DMS79 treated with DMSO at 0.1 percent for 48 hours (cell line): Measurements from ENCODE around the gene LALBA.
"Not testable (repeated sequence)": the region's sequence is repeated elsewhere in the genome, so short reads cannot be mapped to it uniquely, and the experiment has no call there.

Experiments used
- DNase-seq: peaks from one replicate; lab custom pipeline; 2025; lab: John Stamatoyannopoulos, UW

The LALBA gene

DNA sequence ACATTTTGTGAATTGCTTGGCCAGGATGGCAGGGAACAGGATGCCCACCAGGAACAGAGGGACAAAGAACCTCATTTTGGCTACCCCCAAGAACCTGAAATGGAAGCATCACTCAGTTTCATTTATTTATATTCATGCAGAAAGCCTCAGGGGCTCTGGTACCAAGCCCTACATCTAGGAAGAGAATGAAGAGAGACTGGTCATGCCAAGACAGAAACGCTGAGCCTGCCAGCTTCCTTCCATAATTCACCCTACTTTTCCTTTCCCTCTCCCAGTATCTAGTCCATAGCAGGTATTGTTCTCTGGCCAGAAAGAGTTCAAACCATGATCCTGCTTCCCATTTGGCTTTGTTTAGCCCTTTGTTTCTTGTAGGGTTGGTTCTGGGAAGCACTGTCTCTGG is at the start of gene LALBA:
TSS of gene LALBA (minus strand) at position 101 of the 400 bp plus-strand sequence. CDS start at position 75, 26 bp downstream.
- DNase-seq = no peak

- peak; percentile 66 for DNase-seq
These were observed 48.7 kb upstream of the LALBA start for GRCh38 chr12:48618541-48618940.

DNA sequence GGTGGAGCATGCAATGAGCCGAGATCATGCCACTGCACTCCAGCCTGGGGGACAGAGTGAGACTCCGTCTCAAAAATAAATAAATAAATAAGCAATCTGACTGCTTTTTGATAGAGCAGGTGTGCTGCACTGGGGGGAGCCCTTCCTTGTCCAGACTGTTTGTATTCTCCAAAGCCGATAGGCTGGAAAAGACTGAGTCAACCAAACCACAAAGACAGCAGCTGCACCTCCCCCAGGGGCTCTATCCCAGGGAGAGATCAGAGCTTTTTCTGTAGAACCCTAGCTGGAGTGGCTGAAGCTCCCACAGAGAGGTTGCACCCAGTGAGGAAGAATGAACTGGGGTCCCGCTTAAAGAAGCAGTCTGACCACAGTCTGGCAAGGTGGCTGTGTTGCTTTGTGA is 45.8 kb upstream of the LALBA start:
- DNase-seq = no peak

GRCh38 chr12:48613321-48613720 is 43.5 kb upstream of the LALBA start:
- DNase-seq = no peak

DNA sequence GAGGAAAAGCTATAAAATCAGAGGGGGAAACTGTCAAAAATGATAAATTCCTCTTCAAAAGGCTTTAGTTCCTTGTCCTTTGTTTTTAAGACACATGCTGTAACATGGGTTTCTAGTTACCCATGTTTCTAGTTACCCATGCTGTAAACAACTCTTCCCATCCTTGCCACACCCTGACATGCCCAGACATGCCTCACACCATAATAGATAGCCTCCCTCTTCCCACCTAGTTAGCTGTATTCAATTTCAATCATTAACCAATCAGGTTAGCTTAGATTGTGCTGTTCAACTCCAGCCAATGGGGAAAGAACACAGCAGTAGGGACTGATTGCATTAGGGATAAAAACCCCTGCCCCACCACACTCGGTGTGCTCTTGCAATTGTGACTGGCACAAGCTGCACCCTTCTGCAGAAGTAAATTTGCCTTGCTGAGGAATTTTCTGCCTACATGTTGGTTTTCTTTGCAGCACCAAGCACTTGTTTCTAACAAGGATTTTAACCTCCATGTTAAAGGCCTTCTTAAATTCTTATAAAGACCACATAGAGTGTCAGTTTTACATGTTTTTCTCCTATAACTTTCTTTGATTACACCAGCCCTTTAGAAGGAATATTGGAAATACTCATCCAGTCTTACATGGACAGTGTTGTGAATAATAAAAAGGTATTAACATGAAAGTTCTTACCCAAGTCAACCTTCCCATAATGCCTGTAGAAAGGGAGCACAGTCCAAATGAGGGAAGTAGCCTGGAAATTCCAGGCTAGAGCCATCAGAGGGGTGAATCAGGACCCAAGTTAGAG is 32.5 kb upstream of the LALBA start:
- no peak for DNase-seq

- DNase-seq = no peak
These were observed 31.3 kb upstream of the LALBA start for GRCh38 chr12:48601013-48601756.

DNA sequence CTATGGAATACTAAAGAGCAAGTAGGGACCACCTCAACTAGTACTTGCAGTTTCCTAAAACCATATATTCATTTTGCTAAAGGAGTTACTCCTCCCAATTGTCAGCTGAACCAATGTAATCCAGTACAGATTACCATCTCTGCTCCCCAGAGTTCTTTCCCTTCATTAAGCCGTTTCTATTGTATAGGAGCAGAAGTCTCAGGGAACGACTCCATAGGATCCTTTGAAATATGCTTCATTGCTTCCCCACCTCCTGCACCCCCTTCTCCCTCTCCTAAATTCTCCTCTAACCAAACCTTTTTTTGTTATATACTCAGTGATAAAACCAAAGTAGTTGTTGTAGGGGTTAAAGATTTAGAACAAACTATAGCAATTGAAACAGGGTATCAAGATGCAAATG is 30.7 kb upstream of the LALBA start:
- DNase-seq = no peak

DNA sequence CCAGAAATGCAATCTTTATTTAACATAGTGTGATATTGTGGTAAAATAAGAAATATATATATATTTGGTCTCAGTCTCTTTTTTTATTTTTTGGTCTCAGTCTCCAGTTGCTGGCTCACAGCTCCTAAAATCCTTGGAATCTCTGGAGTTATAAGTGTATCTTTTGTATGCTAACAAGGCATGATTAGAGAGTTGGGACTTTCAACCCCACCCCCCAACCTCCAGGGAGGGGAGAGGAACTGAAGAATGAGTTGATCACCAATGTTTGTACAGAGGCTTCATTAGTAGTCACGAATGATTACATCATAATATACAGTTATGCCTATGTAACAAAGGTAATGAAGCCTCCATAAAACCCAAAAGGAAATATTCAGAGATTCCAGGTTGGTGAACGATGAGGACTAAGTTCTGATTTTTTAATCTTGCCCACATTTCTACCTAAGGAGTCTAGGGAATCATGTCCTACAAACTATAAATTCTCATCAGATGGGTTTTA is 22.8 kb upstream of the LALBA start:
- no peak for DNase-seq

GRCh38 chr12:48586361-48586760 is 16.5 kb upstream of the LALBA start:
- no peak for DNase-seq

DNA sequence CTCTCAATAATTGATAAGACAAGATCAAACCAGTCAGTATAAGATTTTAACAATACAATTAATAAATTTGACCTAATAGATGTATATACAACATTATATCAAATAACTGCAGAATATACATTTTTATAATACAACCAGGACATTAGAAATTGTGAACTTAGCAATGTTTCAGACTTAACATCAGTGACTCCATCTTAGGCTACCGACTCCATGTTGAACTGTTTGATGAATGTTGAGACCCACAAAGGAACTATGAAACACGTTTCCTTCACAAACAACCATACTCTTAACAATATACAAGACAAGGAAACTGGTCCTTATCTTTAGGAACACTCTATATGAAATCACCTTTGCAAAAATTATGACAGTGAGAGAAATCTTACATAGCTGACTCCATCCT is 13.9 kb upstream of the LALBA start:
- DNase-seq = no peak

- no peak for DNase-seq
These were observed 11.0 kb upstream of the LALBA start for GRCh38 chr12:48580831-48581230.

DNA sequence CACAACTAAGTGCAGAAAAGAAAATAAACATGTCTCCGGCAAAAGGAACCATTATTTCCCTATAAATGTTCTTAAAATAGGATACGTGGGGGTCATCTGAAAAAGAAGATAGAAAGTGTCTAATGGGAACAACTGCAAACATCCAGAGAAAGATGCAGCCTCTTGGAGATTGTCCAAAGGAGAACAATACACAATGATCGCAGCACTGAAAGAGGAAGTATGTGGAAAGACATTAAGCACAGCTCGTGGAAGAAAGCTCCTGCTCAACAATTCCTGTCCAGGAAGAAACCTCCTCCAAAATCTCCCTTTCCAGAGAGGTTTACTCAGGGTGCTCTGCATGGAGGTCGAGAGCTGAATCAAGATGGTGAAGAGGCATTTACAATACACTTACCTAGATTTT is 2.5 kb upstream of the LALBA start:
- no peak for DNase-seq

GRCh38 chr12:48567731-48568130 is 2.1 kb downstream of the LALBA start:
- DNase-seq = no peak

DNA sequence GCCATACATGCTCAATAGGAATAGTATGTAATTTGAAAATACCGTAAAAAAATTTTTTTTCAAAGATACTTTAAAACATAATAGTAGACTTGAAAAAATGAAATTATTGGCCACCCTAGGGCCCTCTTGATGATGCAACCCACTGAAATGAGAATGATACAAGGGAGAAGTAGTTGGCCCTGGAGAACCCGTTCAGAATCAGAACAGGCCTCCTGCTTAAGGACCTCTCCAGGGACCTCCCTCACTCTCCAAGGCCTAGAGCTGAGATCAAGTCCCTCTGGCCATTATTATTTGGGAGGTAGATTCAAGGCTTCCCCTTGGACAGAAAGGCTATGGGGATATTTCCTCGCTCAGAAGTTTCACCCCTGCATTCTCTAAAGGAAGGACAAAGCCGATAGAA is 11.9 kb downstream of the LALBA start:
- no peak for DNase-seq

- no peak for DNase-seq
These were observed 13.2 kb downstream of the LALBA start for GRCh38 chr12:48556631-48557030.

DNA sequence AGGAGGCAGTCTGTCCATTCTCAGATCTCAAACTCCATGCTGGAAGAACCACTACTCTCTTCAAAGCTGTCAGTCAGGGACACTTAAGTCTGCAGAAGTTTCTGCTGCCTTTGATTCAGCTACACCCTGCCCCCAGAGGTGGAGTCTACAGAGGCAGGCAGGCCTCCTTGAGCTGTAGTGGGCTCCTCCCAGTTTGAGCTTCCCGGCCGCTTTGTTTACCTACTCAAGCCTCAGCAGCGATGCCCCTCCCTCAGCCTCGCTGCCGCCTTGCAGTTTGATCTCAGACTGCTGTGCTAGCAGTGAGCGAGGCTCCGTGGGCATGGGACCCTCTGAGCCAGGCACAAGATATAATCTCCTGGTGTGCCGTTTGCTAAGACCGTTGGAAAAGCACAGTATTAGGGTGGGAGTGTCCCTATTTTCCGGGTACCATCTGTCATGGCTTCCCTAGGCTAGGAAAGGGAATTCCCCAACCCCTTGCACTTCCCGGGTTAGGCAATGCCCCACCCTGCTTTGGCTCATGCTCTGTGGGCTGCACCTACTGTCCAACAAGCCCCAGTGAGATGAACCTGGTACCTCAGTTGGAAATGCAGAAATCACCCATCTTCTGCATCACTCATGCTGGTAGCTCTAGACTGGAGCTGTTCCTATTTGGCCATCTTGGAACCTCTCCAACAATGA is 16.0 kb downstream of the LALBA start:
- DNase-seq = not testable (repeated sequence)

DNA sequence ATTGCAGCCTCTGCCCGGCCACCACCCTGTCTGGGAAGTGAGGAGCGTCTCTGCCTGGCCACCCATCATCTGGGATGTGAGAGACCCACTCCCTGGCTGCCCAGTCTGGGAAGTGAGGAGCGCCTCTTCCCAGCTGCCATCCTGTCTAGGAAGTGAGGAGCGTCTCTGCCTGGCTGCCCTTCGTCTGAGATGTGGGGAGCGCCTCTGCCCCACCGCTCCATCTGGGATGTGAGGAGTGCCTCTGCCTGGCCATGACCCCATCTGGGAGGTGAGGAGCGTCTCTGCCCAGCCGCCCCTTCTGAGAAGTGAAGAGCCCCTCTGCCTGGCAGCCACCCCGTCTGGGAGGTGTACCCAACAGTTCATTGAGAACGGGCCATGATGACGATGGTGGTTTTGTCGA is 18.2 kb downstream of the LALBA start:
- DNase-seq = not testable (repeated sequence)

- not testable (repeated sequence) for DNase-seq
These were observed 22.8 kb downstream of the LALBA start for GRCh38 chr12:48547012-48547411.

DNA sequence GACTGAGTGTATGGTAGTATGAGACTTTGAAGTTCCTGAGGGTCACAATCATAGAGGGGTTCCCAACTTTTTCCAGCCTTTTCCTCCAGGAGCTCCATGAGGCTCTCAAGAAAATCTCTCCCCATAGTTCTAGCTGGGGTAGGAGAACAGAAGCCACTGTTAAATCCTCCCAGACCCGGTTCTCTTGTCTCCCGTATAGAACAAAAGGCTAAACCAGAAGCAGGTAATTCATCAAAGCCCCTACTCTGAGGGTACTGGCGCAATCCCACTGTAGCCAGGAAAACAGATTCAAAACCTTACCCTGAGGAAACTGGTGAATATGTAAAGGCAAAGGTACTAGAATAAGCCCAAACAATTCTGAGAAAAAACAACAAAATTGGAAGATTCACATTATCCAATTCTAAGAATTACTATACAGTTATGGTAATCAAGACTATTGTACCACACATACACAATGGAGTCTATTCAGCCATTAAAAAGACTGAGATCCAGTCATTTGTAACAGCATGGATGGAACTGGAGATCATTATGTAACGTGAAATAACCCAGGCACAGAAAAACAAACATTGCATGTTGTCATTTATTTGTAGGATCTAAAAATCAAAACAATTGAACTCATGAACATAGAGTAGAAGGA is 23.9 kb downstream of the LALBA start:
- DNase-seq = no peak

GRCh38 chr12:48542300-48542928 is 27.4 kb downstream of the LALBA start:
- no peak for DNase-seq

DNA sequence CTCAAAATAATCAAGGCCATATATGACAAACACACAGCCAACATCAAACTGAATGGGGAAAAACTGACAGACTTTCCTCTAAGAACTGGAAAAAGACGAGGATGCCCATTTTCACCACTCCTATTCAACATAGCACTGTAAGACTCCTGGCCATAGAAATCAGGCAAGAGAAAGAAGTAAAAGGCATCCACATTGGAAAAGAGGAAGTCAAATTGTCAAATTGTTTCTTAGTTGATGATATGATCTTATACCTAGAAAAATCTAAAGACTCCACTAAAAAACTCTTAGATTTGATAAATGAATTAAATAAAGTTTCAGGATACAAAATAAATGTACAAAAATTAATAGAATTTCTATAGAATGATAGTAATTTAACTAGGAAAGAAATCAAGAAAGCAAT is 33.2 kb downstream of the LALBA start:
- DNase-seq = no peak

DNA sequence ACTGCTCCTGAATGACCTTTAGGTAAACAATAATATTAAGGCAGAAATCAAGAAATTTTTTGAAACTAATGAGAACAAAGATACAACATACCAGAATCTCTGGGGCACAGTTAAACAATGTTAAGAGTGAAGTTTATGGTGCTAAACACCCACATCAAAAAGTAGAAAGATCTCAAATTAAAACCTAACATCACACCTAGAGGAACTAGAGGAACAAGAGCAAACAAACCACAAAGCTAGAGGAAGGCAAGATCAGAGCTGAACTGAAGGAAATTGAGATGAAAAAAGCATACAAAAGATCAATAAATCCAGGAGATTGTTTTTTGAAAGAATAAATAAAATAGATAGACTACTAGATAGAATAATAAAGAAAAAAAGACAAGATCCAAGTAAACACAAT is 37.2 kb downstream of the LALBA start:
- DNase-seq = no peak
